HG03135 (cell line): Measurements from ENCODE around the gene POU3F3.

Source experiments
- ATAC-seq: cut with Tn5 transposase; IDR thresholded peaks from one replicate; pipeline ENCODE4 v1.9.1; 2021; ENCODE audit warnings: mild to moderate bottlenecking, moderate library complexity; ENCODE audit not compliant: unreplicated experiment

Gene POU3F3

GRCh38 chr2:104901037-104901881 is 47.3 kb downstream of the POU3F3 start:
- no peak for ATAC-seq

- ATAC-seq, result no peak
Observed at GRCh38 chr2:104902317-104902716, 48.4 kb downstream of the POU3F3 start.
